ENCODE results near the gene YIPF5.

The YIPF5 gene

DNA sequence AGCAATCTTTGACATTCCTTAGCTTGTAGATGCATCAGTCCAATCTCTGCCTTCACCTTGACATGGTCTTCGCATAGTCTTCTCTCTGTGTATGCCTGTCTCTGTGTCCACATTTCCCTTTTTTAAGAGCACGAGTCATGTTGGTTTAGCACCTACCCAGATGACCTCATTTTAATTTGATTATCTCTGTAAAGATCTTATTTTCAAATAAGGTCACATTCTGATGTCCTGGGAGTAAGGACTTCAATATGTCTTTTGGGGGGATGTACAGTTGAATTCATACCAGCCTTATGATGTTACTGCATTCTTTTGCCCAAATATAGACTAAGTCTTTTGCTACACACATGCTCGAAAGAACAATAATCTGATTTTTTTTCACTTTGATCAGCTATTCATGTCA is 7.1 kb upstream of the YIPF5 start:
- no peak for DNase-seq (ENCODE audit: low spot score)

DNA sequence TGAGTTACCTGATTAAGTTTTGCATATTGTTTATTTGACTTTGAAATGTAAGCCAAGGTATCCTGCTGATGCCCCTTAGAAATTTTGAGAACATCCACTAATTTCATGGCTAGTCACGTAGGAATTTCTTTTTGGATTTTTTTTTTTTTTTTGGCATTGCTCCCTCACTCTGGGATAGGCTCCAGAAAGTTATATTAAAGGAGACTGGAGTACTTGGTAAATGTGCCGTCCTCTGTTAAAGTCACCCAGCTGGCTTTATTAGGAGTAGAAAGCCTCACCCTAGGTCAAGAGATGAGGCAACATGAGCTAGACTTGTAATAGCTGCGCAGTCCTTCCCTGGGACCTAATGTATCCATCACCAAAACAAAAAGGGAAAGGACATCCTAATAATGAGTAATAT is 3.3 kb upstream of the YIPF5 start:
- no peak for DNase-seq (ENCODE audit: low spot score)

DNA sequence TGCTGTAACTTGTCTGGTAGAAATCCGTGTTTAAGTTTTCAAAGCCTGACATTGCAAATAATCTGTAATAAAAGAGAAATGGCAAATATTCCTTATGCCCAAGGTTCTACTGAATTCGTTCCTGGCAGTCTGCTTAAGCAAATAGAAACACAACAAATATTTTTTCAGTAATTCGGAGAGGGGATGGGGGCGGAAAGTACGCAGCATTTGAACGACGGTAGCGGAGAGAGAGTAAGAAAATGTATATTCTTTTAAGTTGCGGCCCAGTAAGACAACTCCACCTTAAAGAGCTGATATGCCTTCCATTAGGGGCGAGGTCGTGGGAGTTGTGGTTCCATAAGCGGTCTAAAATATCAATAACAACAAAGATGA is 569 bp downstream of the YIPF5 start:
- no peak for DNase-seq (ENCODE audit: low spot score)

DNA sequence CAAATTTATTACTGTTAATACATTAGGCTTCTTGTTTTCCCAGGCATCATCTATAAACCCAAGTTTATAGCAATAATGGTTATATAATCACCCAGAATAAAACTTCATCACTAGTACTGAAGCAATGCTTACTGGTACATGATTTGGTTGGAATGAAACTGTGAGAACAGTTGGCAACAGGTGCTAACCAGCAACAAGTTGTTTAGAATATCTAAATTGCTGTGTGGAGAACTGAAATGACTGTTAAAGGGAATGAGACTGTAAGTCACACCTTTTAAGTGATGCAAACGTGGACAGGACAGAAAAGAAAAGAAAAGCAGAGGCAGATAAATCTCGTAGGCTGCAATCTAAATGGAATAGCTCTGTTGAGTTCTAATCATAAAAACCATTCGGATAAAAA is 2.5 kb downstream of the YIPF5 start:
- DNase-seq (ENCODE audit: low spot score), result no peak

DNA sequence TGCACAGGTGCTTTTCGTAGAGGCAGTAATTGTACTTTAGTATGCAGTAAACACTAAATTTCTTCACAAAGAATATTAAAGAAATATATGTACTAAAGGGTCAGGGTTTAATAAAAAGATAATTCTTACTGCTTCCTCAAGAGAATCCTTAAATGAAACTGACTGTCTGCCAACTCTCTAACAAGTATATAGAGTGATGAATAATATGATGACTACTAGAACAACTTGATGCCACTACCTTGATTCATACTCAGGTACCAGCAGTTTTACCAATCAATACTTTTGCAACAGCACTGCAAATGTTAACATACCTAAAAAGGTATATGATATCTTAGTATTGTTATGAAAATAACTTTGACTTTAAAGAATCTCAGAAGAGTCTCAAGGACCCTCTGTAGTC is 3.8 kb downstream of the YIPF5 start:
- no peak for DNase-seq (ENCODE audit: low spot score)

DNA sequence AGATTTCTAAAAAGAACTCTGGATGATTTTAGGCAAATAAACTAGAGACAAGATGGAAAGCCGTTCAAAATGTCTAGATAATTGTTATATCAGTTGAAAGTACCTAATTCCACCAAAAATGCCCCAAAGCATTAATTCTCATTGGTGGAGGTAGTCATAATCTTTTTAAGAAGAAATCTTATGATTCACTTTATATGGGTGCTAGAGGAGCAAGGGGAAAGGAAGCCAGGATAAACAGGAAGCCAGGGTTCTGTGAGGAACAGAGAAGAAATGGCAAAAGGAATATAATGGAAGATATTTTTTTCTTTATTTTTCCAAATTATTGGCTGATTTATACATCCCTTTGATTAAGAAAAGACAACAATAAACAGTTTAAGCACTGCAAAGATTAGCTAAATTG is 7.8 kb downstream of the YIPF5 start:
- DNase-seq (ENCODE audit: low spot score), result no peak

DNA sequence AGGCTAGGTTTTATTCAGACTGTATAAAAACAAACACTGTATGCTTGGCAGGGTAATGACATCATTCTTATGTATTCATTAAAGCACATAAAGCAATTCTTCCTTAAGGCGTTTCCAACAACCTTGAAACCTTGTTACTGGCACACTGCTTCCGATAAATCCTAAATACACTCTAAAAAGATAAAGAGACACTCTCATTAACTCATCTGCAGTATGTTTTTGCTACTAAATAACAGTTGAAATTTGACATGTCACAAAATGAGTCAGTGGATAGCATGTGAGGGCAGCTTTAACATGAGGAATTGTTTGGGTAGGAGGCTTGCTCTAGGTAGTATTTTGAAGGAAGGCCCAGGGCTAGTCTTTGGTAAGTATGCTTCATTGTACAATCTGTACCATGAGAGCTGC is 13.7 kb downstream of the YIPF5 start:
- no peak for DNase-seq (ENCODE audit: low spot score)

DNA sequence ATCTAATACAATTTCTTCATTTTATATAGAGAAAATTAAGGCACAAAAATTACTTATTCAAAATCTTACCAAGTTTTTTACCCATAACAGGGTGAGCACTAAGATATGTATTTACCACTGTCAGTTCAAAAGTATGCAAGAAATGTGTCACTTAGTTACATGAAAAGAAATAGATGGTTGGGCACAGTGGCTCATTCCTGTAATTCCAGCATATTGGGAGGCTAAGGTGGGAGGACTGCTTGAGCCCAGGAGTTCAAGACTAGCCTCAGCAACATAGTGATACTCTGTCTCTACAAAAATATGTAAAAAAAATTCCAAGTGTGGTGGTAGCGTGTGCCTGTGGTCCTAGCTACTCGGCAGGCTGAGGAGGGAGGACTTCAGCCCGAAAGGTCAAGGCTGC is 19.4 kb downstream of the YIPF5 start:
- no peak for DNase-seq (ENCODE audit: low spot score)

DNA sequence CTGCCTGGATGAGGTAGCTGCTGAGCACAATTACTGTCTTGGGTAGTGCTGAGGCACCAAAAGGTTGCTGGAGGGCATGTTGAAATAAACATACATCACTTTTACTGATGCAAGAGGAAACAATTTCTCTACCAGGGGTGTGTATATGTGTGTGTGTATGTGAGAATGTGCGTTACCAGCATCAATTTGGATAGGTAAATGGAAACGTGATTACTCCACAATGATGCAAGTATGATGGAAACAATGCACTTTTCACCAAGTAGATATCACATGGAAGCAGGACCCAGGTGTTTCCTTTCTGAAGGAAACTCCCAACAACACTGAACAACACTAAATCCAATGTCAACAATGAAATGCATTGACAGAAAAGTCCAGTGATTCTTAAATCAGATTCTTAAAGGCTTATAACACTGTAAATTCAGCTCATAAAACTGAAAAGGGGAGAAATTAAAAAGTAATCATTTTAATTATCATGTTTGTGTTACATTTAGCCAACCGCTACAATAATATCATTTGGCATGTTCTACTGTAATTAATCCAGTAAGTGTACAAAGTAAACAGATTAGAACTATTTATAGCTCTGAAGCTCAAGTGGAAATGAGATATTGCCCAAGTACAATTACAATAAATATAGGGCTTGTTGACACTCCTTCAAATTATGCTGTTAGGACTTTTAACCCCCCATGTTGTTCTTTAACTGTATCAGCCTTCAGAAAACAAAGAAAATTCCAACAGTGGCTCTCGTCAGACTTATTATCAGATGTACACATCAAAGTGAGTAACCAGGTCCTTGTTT is 25.3 kb downstream of the YIPF5 start:
- DNase-seq (ENCODE audit: low spot score), result no peak

DNA sequence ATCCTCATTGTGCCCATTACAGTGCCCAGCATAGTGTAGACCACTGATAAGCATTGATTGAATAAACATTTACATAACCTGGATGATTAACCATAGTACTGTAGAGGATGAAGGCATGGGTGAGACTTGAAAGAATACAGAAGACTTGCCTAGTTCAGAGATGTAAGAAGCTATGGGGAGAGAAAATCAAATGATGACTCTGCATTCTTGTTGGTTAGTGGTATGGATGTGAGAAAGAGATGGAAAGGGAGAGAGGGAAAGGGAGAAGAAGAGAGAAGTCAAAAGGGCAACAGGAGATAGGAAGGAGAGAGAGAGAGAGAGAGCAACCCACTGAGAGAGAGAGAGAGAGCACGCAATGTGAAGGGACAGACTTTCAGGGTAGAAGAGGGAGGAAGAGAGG is 26.8 kb downstream of the YIPF5 start:
- DNase-seq (ENCODE audit: low spot score), result no peak

DNA sequence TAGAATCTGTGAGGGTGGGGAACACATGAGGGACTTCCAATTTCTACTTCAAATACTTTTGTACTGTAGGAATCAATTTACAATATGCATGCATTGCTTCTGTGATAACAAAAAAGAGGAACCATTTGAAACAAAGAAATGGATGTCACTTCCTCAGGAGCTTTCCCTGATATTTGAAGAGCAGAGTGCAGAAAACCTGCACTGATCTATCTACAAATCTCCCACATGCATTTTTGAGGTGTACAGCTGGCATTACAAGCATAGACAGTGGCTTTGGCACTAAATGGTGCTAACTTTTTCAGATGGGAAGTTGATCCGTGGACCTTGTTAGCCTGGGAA is 27.7 kb downstream of the YIPF5 start:
- DNase-seq (ENCODE audit: low spot score), result no peak

DNA sequence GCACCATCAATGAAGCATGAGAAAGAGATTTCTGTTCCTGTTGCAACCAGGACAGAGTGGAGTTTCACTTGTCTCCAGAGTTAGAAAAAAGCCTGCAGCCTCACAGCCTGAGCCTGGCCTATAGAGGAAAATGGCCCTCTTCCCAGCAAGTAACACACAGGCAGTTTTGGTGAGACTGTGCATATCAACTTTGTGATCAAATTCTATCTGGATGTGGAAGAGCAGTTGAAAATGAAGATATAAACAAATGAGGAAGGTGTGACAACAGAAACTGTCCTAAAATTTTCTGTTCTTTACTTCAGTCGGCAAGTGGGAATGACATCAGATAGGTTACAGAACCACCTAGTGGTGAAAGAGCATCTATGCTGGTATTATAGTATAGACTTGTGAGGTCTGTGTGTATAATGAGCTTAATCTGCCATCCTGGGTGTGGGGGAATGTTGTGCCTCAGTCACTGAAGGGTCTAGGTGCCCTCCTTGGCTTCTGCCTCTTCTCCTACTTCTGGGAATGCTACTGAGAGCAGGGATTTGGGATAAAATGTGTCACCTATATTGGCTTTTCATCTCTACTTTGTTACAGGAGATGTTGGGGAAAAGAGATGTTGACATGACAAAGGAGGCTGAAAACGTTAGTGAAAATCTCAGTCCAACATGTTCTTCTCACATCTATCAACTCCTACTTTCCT is 28.2 kb downstream of the YIPF5 start:
- DNase-seq (ENCODE audit: low spot score), result peak; percentile 30

DNA sequence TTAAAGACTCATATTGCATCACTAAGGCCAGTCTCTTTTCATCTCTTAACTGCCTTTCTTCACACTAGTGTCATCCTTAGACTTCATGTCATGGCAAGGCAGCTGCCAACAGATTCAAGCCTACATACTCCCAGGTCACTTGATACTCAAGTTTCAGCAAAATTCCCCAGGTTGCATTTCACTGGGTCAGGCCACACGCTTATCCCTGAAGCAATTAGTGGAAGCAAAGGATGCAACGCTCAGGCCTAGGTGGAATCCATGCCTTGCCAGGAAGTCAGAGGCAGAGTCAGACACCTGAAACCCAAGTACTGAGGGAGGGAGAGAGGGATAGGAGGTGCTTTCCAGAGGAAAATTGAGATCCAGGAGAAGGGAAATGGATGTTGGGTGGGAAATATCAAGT is 28.9 kb downstream of the YIPF5 start:
- no peak for DNase-seq (ENCODE audit: low spot score)

DNA sequence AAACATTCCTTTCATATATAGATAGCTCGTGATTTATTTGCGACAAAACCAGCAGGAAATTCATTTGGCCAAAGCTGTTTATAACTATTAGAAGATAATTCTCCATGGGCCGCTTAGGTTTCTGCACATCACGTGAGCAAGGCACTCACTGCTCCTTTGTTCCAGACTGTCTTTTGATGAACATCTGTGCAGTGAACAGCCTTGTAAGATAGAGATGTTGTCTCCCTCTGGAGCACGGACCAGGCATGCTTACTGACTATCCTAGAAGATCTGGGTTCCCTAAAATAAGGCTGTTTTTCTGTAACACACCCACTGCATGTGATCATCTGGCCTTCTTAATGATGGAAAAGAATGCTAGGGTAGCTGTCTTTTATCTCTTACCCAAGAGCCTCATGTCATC is 30.9 kb downstream of the YIPF5 start:
- no peak for DNase-seq (ENCODE audit: low spot score)

DNA sequence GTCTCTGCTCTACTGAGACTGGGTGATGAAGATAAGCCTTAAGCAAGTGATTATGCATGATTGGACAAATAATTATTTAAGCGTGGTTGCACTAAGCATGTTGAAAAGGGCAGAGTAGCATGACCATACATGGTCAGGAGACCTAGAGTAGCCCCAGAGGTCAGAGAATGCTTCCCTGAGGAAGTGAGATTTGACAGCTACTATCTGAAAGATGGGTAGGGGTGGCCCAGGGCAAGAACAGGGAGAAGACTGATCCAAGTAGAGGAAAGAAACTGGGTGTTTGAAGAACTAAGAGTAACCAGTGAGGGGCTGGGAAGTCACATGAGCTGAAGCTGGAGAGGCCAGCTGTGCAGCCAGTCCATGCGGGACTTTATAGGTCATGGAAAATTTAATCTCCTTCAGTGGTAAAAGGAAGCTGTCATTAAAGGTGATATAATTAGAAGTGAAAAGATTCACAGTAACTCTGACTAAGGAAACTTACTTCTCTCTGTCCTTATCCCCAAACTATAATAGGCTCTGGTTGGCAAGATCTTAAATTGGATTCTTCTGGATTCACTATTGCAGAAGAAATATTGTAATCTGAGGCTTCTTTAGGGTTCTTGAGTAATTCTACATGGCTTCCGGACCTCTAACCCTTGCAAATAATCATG is 35.2 kb downstream of the YIPF5 start:
- DNase-seq (ENCODE audit: low spot score), result no peak

DNA sequence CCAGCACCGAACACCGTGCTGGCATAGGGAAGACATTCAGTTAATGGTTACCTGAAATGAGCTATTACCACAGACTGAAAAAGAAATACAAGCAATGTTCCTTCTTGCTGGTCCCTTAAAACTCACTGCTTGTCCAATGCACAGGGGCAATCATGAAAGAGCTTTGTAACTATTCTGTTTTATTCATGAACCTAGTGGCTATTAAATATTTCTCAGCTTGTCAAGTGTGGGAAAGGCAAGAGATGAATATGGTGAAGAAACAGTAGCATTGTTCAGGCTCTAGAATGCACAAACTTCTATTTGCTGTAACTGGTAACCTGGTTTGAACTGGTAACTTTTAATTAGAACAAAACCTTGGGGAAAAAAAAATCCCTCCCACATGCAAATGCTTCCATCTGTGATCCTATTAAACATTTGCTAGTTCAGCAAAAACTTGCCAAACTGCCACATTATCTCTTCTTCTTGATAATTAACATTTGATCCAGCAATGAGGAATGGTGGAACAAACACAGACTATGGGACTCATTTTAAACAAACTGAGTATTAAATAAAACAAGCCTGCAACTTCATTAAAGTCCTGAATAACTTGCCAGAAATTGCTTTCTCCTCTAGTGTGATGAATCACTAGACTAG is 36.1 kb downstream of the YIPF5 start:
- DNase-seq (ENCODE audit: low spot score), result no peak

DNA sequence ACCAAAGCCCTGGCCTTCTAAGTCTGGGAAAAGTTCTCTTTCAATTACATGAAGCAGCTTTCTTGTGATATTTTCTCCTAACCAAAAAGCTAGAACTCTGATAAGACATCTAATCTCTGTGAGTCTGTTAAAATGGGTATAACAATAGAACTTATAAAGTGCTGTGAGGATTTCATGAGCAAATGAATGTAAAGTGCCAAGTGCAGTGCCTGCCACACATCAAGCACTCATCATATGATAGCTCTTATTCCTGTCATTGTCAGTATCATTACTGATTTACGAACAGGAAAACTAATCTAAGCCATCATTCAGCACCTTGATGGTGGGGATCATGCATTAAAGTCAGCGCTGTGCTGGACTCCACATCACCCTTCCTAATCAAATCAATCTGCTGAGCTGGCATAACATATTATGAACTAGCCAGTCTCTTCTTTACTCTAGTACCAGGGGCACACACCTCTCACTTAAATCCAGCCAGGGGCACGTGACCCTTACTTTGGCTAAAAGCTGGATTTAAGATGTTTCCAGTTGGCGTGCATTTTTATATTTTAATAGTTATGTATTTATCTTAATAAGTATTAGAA is 37.3 kb downstream of the YIPF5 start:
- DNase-seq (ENCODE audit: low spot score), result no peak

DNA sequence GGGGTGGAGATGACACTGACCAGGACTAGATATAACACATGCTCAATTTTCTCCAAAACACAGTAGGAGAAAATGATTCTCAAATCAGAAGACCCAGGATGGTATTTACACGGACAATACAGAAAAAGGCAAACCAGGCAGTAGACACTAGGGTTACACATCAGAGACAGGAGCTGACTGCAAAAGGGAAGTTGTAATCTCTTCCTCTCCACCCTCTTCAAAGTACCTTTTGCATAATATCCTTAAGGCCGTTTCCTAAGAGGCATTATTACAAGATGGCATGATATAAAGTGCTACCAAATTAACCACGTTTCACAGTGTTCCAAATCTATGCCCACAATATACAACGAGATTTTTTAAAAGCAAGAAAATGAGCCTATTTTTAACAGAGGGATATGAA is 39.2 kb downstream of the YIPF5 start:
- DNase-seq (ENCODE audit: low spot score), result no peak

DNA sequence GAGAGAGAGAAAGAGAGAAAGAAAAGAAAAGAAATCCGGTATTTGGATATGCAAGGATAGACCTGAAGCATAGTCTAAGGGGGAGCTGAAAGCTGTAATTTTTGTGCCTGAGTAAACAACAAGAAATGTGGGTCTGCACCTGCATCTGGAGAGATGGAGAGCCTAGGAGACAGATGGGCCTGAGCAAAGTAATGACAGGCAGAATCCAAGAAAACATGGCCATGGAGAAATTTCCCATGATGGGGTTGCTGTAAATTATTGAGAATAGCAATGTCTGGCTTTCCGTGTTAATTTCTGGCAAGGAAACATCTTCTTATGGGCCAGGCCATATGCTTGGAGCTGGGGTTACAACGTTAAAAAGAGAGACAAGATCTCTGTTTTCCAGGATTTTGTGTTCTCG is 40.2 kb downstream of the YIPF5 start:
- DNase-seq (ENCODE audit: low spot score), result no peak

DNA sequence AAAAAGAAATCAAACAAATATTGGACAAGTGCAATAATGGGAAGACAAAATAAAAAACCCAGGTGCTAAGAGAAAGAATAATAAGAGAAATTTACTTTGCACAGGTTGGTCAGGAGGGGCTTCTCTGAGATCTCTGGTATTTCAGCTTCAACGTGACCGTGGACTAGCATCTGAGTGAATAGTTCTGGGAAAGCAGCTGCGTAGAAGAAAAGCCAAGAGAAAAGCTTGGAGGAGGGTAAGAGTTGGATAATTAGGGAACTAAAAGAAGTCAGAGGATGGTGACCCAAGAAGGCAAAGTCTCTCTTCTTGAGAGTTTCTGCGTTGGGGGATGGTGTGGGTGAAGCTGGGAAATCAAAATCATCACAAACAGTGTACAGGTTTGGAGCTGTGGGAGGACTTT is 41.6 kb downstream of the YIPF5 start:
- DNase-seq (ENCODE audit: low spot score), result no peak

DNA sequence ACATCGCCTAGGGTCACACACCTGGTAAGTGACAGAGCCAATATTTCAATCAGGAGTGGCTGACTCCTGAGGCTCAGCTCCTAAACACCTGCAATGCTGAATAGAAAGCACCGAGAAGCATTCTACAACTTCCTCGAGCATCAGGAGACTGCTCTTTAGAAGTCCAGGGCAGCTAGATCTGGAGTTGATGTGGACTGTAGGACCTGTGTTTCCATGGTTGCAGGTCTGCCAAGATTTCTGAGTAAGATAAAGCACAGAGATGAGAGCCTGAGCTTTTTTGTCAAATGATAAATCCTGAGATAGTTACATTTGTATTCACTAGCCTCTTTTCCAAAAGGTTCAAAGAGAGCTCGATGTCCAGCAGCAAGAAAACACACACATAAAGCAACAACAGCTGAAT is 43.8 kb downstream of the YIPF5 start:
- DNase-seq (ENCODE audit: low spot score), result no peak

DNA sequence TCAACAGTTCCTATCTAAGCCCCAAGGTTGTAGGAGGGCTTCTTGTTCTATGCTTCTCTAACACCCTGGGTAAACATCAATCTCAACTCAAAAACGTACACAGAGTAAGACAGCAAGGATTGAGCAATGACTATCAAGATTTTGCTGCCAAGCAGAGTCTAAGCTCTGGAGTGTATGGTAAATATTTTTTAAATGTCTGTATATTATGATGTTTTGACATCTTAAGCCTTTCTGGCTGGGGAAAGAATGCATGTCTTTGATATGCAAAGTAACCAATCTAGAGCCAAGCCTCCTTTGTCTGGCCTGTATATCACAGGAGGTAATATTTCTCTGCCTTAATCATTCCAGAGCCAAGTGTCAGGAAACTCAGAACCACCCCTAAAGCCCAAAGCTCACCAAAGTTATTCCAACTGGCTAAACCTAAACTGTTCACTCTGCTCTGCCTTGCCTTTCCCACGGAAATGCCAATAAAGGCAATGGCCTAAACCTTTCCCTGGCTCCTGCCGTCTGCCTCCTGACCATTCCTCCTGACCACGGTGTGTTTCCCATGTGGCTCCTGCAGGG is 45.2 kb downstream of the YIPF5 start:
- DNase-seq (ENCODE audit: low spot score), result no peak

Measured in AG08396 (cell line).